ENCODE results near the gene GDF15.
A peak's percentile ranks its signal among the peaks of the same experiment; 100 is the strongest.
"Not testable (repeated sequence)": the region's sequence is repeated elsewhere in the genome, so short reads cannot be mapped to it uniquely, and the experiment has no call there.

GDF15 gene

GRCh38 chr19:18397242-18398202 is 11.6 kb downstream of the GDF15 start, which contains the start of gene LRRC25:
TSS of gene LRRC25 (minus strand) at chr19:18397622. CDS start at chr19:18396963, 659 bp downstream.
- DNase-seq (ENCODE audit: low spot score in 2 of 2) (no peak), ATAC-seq (peak; percentile 48)
- Mint-ChIP-seq H3K4me3 (no peak within 1 kb of the TSS), H3K36me3 (no peaks in the 10 kb centered on the region), H3K27ac (peak within 1 kb of the TSS; percentile 27), H3K4me1 (peaks cover 6% of the 10 kb centered on the region), H3K9me3 (no peaks in the 10 kb centered on the region)

DNA sequence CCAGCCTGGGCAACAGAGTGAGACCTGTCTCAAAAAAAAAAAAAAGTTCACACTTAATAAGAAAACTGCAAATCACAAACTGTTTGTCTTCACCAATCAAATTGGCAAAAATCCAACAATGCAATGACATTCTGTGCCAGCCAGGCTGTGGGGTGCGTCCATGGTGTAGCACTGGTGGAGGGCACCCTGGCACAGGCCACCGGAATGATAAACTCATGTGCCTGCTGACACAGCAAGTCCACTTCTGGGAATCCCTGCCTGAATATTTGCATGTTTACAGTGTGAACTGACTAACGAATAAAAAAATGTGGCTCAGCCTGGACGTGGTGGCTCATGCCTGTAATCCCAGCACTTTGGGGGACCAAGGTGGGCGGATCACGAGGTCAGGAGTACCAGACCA is 13.1 kb downstream of the GDF15 start:
- ATAC-seq (no peak), DNase-seq (ENCODE audit: low spot score in 2 of 2) (no peak)
- no peaks in the 10 kb centered on the region for H3K36me3 Mint-ChIP-seq
- H3K4me1 Mint-ChIP-seq: peaks cover 6% of the 10 kb centered on the region
- no peak overlapping the region for H3K27ac Mint-ChIP-seq
- no peak overlapping the region for H3K4me3 Mint-ChIP-seq
- no peaks in the 10 kb centered on the region for H3K9me3 Mint-ChIP-seq

DNA sequence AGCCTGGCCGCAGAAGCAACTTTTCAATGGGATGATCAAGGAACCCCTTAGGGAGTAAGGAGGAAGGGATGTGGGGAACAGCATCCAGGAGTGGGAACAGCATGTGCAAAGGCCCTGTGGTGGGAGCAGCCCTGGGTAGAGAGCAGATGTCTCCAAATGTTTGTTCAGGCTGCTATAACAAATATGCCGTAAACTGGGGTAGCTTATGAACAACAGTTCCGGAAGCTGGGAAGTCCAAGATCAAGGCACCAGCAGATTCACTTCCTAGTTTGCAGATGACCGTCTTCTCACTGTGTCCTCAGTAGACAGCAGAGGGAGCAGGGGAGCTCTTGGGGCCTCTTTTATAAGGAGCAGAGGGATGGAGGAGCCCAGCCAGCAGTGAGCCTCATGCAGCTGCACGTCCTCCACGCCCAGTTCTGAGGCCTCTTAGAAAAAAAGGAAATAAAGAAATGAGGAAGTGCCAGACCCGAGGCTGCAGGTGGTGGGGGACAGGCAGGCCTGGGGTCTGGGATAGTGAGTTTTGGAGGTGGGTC is 15.7 kb downstream of the GDF15 start:
- H3K27ac Mint-ChIP-seq: peak overlapping the region; percentile 56
- no peaks in the 10 kb centered on the region for H3K36me3 Mint-ChIP-seq
- no peak for ATAC-seq
- H3K9me3 Mint-ChIP-seq: no peaks in the 10 kb centered on the region
- DNase-seq (ENCODE audit: low spot score in 2 of 2): no peak
- peaks cover 6% of the 10 kb centered on the region for H3K4me1 Mint-ChIP-seq
- H3K4me3 Mint-ChIP-seq: no peak overlapping the region

- DNase-seq (ENCODE audit: low spot score in 2 of 2); H3K4me1 Mint-ChIP-seq; H3K9me3 Mint-ChIP-seq; H3K4me3 Mint-ChIP-seq; H3K27ac Mint-ChIP-seq; H3K36me3 Mint-ChIP-seq; ATAC-seq: not testable (repeated sequence)
These were observed 16.7 kb downstream of the GDF15 start for GRCh38 chr19:18402455-18403248.

DNA sequence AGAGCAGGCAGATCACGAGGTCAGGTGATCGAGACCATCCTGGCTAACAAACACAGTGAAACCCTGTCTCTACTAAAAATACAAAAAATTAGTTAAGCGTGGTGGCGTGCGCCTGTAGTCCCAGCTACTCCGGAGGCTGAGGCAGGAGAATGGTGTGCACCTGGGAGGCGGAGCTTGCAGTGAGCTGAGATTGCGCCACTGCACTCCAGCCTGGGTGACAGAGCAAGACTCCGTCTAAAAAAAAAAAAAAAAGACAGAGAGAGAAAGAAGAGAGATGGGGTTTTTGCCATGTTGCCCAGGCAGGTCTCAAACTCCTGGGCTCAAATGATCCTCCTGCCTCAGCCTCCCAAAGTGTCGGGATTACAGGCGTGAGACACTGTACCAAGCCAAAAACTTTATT is 19.8 kb downstream of the GDF15 start:
- not testable (repeated sequence) for H3K4me3 Mint-ChIP-seq; H3K36me3 Mint-ChIP-seq; DNase-seq (ENCODE audit: low spot score in 2 of 2); H3K9me3 Mint-ChIP-seq; ATAC-seq; H3K27ac Mint-ChIP-seq
- H3K4me1 Mint-ChIP-seq: peaks cover 11% of the 10 kb centered on the region

GRCh38 chr19:18406749-18407148 is 20.8 kb downstream of the GDF15 start:
- H3K9me3 Mint-ChIP-seq: no peaks in the 10 kb centered on the region
- DNase-seq (ENCODE audit: low spot score in 2 of 2) (no peak), ATAC-seq (no peak)
- no peak overlapping the region for H3K4me3 Mint-ChIP-seq
- H3K36me3 Mint-ChIP-seq: no peaks in the 10 kb centered on the region
- no peak overlapping the region for H3K27ac Mint-ChIP-seq
- H3K4me1 Mint-ChIP-seq: peaks cover 8% of the 10 kb centered on the region

- DNase-seq (ENCODE audit: low spot score in 2 of 2): no peak
- H3K36me3 Mint-ChIP-seq: no peaks in the 10 kb centered on the region
- H3K4me3 Mint-ChIP-seq: no peak overlapping the region
- peak; percentile 62 for ATAC-seq
- H3K9me3 Mint-ChIP-seq: no peaks in the 10 kb centered on the region
- H3K27ac Mint-ChIP-seq: no peak overlapping the region
- H3K4me1 Mint-ChIP-seq: peaks cover 7% of the 10 kb centered on the region
These were observed 22.1 kb downstream of the GDF15 start for GRCh38 chr19:18408053-18408476.

GRCh38 chr19:18412610-18413239 is 26.8 kb downstream of the GDF15 start:
- H3K27ac Mint-ChIP-seq: no peak overlapping the region

GRCh38 chr19:18414504-18415177 is 28.7 kb downstream of the GDF15 start:
- ATAC-seq (no peak), DNase-seq (ENCODE audit: low spot score in 2 of 2) (peak in 1 of 2 donors; percentile 59)
- Mint-ChIP-seq H3K36me3 (peaks cover 11% of the 10 kb centered on the region), H3K27ac (no peak overlapping the region), H3K4me3 (peak overlapping the region; percentile 46), H3K4me1 (peaks cover 52% of the 10 kb centered on the region), H3K9me3 (no peaks in the 10 kb centered on the region)

More at GRCh38 chr19:18412610-18413239, 26.8 kb downstream of the GDF15 start:
- Mint-ChIP-seq H3K4me3 (no peak overlapping the region), H3K9me3 (no peaks in the 10 kb centered on the region), H3K36me3 (no peaks in the 10 kb centered on the region), H3K4me1 (peaks cover 38% of the 10 kb centered on the region)
- DNase-seq (ENCODE audit: low spot score in 2 of 2) (no peak), ATAC-seq (no peak)

- Mint-ChIP-seq H3K36me3 (peaks cover 15% of the 10 kb centered on the region), H3K4me1 (peaks cover 55% of the 10 kb centered on the region), H3K9me3 (no peaks in the 10 kb centered on the region), H3K27ac (no peak overlapping the region), H3K4me3 (peak overlapping the region; percentile 46)
- no peak for ATAC-seq
- DNase-seq (ENCODE audit: low spot score in 2 of 2): no peak
These were observed 29.4 kb downstream of the GDF15 start for GRCh38 chr19:18415178-18415867.

DNA sequence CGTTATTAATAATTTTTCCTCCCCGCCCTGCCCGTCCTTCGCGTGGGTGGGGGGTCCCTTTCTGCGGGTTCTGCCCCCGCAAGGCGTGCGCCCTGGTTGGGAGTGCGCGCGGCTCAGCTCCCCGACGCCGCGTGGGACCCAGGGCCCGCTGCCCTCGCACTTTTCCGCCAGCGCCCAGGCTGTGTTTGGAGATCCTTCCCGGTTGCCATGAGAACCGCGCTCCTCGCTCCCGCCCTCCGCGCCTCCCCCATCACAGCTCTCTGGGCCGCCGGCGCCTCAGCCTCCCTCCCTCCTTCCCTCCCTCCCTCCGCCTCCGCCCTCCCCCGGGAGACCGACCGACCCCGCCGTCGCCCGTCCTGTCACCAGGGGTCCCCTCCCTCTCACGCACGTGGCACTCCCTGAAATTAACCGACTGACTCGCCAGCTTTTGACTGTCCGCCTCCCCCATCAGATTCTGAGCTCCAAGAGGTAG is 30.9 kb downstream of the GDF15 start:
- DNase-seq (ENCODE audit: low spot score in 2 of 2) (peak in 1 of 2 donors; percentile 81), ATAC-seq (peak; percentile 11)
- Mint-ChIP-seq H3K27ac (peak overlapping the region; percentile 88), H3K36me3 (peaks cover 28% of the 10 kb centered on the region), H3K9me3 (no peaks in the 10 kb centered on the region), H3K4me3 (peak overlapping the region; percentile 95), H3K4me1 (peaks cover 65% of the 10 kb centered on the region)

GRCh38 chr19:18417250-18418028 is 31.5 kb downstream of the GDF15 start:
- Mint-ChIP-seq H3K9me3 (no peaks in the 10 kb centered on the region), H3K4me1 (peaks cover 71% of the 10 kb centered on the region), H3K36me3 (peaks cover 32% of the 10 kb centered on the region), H3K4me3 (peak overlapping the region; percentile 95), H3K27ac (peak overlapping the region; percentile 91)
- DNase-seq (ENCODE audit: low spot score in 2 of 2): peak in 1 of 2 donors; percentile 80
- peak; percentile 1 for ATAC-seq

- peak overlapping the region; percentile 91 for H3K27ac Mint-ChIP-seq
- H3K36me3 Mint-ChIP-seq: peaks cover 38% of the 10 kb centered on the region
- peak overlapping the region; percentile 95 for H3K4me3 Mint-ChIP-seq
- DNase-seq (ENCODE audit: low spot score in 2 of 2) (peak in 1 of 2 donors; percentile 68), ATAC-seq (no peak)
- peaks cover 77% of the 10 kb centered on the region for H3K4me1 Mint-ChIP-seq
- no peaks in the 10 kb centered on the region for H3K9me3 Mint-ChIP-seq
These were observed 32.1 kb downstream of the GDF15 start for GRCh38 chr19:18418029-18418482.

Data from stimulated activated effector memory CD8-positive, alpha-beta T cell treated with anti-CD3 and anti-CD28 coated beads, Interleukin-12 subunit alpha, Interleukin-12 subunit beta, amount 100 ng/mL, for 72 hours (primary cell).